NCI-H82 treated with DMSO at 0.1 percent for 48 hours (cell line): Measurements from ENCODE around the gene ACTA2.
A peak's percentile ranks its signal among the peaks of the same experiment; 100 is the strongest.

Experiments used
- DNase-seq: peaks from one replicate; lab custom pipeline; 2025; ENCODE audit not compliant: unreplicated experiment; lab: John Stamatoyannopoulos, UW

ACTA2 gene

GRCh38 chr10:88920986-88921593, 31.5 kb downstream of the ACTA2 start:
- DNase-seq, result no peak

DNA sequence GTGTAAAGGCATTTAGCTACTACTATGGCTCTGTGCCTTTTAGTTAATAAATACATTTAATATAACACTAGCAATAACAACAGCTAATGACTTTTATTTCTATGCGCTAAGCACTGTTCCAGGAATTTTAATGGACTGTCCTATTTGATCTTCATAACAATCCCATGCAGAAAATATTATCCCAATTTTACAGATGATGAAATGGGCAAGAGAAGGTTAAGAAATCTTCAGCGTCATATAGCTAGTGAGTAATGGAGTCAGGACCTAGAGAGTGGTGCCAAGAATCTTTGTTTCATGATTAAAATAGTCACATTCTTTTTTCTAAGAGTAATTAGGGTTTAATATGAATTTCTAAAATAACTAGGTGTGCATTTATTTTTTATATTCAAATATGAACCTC, 32.4 kb downstream of the ACTA2 start:
- no peak for DNase-seq

DNA sequence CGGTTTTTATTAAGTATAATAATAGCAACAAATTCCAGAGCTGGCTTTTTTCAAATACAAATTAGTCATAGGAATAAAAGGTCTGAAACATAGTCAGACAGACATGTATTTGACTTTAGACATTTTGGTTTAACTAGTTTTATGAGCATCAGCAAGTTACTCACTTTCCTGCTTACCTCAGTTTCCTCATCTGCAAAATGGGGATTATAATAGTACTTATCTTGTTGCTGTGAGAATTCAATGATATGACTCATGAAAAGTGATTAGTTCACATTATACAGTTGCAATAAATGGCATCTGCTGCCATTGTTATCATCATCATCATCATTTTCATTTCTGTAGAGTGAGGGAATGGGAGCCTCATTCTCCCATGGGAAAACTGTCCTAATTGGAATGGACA, 33.5 kb downstream of the ACTA2 start:
- DNase-seq, result no peak

DNA sequence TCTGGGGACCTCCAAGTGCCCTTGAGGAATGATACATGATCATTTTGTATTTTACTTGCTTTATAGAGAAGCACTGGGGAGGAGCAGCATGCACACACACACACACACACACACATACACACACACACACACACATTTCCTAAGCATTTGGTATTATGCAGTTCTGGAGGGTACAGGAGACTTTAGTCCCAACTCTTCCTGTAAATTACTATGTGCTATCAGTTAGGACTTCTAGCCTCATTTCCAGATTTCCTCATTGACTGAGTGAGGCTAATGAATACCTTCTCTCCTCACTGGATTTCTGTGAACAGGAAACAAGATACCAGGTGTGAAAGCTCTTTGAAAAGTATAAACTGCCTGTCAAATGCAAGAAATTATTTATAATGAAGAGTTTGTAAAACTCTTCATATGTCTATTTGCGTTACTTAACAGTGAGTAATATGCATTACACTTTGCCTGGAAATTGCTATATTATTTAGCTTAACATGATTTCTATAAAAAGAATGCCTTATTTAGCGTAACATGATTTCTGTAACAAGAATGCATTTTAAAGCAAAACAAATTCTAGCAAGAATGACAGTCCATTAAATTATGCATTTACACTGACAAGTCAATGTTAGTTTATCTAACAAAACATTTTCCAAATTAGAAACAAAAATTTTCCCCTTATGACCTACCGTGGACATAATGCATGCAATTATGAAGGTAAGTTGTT, 34.2 kb downstream of the ACTA2 start:
- no peak for DNase-seq

DNA sequence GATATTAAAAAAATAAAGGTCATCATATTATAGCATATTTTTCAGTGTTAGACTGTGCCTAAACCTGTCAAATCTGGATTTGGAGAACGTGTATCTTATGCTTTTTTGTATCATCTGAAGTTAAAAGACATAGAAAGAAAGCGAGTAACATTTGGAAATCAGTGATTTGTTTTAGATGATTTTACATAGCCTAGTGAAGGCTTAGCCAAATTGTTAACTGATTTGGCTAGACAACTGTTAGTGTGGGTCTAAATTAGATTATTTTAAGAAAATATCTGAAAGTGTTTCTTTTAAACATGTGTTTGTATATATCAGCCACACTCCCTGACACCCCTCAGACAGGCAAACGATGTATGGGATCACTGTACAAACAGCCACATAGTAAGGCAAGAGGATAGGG, 35.6 kb downstream of the ACTA2 start:
- DNase-seq, result no peak

- no peak for DNase-seq
These were observed 36.3 kb downstream of the ACTA2 start for GRCh38 chr10:88916231-88916630.

DNA sequence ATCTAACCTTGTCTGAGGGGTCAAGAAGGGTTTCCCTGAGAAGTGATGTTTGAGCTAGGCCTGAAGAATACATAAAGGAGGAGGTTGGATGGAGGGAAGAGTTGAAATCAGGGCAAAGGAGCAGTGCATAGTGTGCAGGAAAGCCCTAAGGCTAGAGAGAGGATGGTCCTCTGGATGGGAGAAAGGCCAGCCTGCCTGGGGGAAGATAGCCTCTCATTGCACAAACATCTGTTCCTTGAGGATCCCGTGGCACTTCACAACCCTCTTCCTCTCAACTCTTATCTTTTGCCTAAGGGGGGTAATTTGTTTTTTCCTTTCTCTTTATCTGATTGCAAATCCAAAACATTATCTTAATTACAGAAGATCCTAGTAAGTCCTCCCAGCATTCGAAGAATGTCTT, 36.8 kb downstream of the ACTA2 start:
- DNase-seq, result no peak

DNA sequence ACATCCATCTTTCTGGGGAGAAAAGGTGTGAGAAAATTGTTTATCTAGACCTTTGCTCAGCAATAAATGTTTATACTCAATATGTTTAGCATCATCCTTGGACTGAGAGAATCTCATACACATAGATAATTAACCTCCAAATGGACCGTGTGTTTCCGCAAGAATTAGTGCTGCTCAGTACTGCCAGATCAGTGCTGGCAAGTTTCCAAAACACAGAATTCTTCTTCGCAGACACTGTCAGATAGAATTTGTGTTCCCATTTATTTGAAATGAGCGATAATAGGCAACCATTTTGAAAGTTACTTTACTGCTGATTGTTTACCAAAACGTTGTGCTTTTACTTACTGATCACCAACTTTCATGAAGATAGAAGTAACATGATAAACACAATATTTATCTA, 38.8 kb downstream of the ACTA2 start:
- DNase-seq, result peak; percentile 37

DNA sequence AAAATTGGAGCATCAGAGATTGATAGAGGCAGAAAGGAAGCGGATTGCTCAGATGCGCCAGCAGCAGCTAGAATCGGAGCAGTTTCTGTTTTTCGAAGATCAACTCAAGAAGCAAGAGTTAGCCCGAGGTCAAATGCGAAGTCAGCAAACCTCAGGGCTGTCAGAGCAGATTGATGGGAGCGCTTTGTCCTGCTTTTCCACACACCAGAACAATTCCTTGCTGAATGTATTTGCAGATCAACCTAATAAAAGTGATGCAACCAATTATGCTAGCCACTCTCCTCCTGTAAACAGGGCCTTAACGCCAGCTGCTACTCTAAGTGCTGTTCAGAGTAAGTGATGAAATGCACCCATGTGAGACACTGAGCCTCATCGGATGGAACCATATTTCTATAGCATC, 39.4 kb downstream of the ACTA2 start:
- peak; percentile 86 for DNase-seq

DNA sequence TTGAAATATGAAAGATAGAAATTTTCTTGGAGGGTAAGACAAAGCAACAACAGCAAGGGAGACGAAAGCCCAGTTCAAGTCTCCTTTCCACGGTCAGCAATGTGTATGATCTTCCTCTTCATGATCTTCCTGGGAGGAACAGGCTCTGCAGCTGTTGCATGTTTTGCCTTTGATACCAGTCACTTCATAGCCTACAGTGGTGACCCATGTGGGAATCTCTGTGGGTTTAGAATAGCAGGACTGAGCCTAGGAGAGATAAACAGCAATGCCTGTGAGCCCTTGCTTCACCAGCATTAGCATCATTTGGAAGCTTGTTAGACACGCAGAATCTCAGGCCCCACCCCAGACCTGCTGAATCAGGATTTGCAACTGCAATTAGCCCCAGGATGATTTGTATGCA, 40.7 kb downstream of the ACTA2 start:
- no peak for DNase-seq

GRCh38 chr10:88911116-88911515, 41.5 kb downstream of the ACTA2 start:
- peak; percentile 9 for DNase-seq

- DNase-seq, result peak; percentile 39
These were observed 44.4 kb downstream of the ACTA2 start for GRCh38 chr10:88908194-88908593.

DNA sequence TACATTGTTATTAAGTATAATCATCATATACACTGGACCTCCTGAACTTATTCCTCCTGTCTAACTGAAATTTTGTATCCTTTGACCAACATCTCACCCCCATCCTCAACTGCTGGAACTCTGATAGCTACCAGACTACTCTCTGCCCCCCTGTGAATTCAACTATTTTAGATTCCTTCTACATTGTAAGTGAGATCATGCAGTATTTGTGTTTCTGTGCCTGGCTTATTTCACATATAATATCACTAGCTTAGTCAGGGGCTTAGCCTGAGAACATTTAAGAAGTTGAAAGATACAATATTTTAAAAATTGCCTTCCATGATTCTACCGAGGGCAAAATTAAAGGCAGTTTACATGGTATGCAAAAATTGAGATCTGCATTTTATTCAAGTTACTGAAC, 45.7 kb downstream of the ACTA2 start:
- no peak for DNase-seq

DNA sequence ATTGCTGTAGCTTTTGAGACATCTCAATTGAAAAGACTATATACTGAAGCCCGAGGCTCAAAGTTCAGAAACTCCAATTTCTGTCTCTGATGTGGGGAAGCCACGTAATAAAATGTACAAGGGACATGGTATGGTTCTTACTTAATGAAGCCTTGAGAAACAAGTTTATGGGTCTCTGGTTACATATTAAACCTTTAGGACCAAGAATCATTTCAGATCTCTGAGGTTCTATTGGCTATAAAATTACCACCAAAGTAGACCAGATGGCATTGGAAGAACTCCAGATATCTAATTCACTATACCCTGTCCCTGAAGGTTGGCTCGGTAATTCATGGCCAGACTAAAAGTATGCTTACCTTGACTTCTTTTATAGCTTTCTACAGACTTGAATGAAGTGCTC, 48.9 kb downstream of the ACTA2 start:
- DNase-seq, result no peak

DNA sequence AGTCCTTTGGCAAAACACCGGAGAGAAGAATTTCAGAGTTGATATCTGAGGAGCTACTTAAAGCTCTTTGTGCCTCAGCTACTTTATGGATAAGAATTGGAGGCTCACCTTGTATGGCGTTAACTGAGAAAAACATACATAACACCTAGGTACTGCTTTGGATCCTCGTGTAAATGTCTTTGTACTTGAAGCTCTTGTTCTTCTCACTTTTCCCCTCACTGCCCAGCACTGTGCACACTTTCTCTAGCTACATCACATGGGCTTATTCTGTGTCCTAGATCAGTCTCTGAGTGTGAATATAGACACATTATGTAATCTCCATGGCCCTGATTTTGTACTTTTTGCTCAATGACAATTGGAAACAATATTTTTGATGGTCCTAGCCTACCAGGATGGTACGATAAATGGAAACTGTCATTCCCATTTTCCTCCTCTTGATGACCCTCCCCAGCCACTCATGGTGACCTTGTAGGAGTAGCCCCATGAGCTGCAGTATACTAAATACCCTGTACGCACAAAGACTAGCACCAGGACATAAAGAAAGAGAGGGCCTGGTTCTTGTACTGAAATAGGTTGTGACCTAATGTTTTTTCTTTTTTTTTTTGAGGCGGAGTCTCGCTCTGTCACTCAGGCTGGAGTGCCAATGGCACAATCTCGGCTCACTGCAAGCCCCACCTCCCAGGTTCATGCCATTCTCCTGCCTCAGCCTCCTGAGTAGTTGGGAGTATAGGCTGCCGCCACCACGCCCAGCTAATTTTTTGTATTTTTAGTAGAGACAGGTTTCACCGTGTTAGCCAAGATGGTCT, 50.4 kb downstream of the ACTA2 start:
- DNase-seq, result no peak

DNA sequence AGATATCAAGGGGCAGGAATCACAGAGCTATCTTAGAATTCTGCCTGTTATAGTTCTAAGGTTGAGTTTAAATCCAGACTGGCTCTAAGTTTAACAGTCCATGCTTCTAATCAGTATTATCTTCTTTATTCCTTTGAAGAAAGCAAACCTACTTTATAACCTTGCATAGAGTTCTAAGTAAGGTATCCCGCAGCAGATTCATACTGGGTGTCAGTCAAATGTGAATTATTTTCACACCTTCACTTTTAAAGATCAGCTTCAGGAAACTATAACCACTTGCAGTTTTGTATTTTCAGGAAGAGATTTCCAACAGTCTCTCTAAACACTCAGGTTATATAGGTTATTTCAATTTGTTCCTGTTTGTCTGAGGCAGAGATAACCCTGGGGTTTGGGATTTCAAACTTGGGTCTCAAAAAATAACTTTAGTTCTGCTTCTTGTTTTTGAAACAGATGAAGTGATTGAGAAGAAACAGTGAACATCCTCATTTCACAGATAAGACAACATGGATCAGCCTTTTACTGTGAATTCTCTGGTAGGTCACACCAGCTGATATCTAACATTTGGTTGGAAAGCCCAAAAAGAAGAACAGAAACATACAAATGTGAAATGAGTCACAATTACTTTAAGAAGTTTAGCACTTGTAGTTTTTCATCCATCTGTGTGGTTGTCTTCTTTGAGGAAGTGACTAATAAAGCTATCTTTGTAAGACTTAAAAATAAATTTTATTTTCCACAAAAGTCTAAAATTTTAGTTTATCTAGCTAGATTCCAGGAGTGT, 51.2 kb downstream of the ACTA2 start:
- no peak for DNase-seq

GRCh38 chr10:88899886-88900285, 52.7 kb downstream of the ACTA2 start:
- no peak for DNase-seq

DNA sequence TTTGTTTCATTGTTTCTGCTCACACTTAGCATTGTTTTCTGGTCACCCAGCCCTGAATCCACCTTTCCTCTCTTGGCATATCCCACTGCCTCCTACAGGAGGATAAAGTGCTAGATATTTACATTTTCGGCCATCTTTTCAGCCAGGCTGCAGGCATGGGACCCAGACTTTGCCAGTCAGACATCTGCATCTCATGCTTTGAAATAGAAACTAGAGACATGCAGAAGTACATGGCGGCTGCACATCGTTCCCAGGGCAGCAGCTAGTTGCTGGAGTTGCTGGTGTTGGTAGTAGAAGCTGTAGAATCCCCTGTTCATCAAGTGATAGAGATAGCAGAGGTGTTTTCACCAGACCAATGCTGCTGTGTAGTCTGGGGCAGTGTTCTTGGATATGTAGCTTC, 53.8 kb downstream of the ACTA2 start:
- DNase-seq, result no peak

DNA sequence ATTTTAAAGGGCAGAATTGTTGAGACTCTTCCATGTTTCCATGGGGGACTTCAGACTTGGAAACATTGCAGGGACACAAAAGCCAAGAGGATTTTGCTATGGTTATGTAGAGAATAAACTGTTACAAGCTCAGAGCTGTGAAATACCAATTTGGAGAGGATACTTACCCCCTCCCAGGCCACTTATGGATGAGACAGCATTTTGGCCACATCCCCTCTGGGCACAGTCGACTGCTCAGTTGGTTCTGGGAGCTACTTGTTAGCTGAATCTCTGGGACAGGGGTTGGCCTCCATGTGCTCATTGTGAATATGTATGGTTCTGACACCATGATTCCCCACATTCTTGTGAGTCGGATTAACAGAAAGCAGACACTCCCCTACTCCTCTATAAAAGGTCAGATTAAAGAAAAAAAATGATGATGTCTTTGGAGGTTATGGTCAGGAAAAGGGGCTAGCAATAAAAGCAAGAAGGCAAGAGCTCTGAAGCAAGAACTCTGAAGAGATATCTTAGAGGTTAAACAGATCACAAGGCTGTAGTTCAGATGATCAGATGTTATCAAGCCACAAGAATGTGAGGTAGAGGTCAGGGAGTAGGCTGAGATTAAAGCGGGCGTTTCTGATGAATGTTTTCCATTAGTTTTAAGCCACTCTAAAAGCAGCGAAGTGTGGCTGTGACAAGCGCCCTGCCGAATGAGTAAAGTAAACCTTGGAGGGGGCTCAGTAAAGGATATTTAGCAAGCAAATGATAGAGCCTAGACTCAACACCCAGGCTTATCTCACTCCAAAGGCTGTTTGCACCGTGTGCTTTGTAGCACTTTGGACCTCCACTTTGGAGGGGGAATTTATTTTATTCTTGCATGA, 55.3 kb downstream of the ACTA2 start:
- DNase-seq, result peak; percentile 25

- no peak for DNase-seq
These were observed 56.1 kb downstream of the ACTA2 start for GRCh38 chr10:88896372-88896993.
